NB4 (cell line): ENCODE data around the gene ALG3.

ENCODE experiments used
- CTCF ChIP-seq: IDR thresholded peaks from one replicate; pipeline ENCODE4 v1.5.1; 2012; ENCODE audit warnings: low read depth, low read length
- MAX ChIP-seq: IDR thresholded peaks from 2 replicates; pipeline ENCODE4 v1.6.1; 2011; ENCODE audit warnings: low read depth, low read length

- TF ChIP-seq CTCF (no peak), MAX (no peak)
Measured at GRCh38 chr3:184192889-184193288, 55.9 kb downstream of the ALG3 start.
